BLaER1 (cell line): ENCODE data around the gene RGS3.

Experiments
- H3K27ac ChIP-seq: shearing (Covaris generic); formaldehyde crosslinking; 2 replicates; pipeline ENCODE4 v1.8.1; 2022
- H3K27me3 ChIP-seq: shearing (Covaris generic); formaldehyde crosslinking; 2 replicates; pipeline ENCODE4 v1.8.1; 2022
- H3K36me3 ChIP-seq: shearing (Covaris generic); formaldehyde crosslinking; 2 replicates; pipeline ENCODE4 v1.8.1; 2022
- H3K4me1 ChIP-seq: shearing (Covaris generic); formaldehyde crosslinking; 2 replicates; pipeline ENCODE4 v1.8.1; 2022
- H3K4me2 ChIP-seq: shearing (Covaris generic); formaldehyde crosslinking; 2 replicates; pipeline ENCODE4 v1.8.1; 2022
- H3K4me3 ChIP-seq: shearing (Covaris generic); formaldehyde crosslinking; 2 replicates; pipeline ENCODE4 v1.8.1; 2022
- H3K9ac ChIP-seq: shearing (Covaris generic); formaldehyde crosslinking; 2 replicates; pipeline ENCODE4 v1.8.1; 2022
- H3K9me3 ChIP-seq: shearing (Covaris generic); formaldehyde crosslinking; 2 replicates; pipeline ENCODE4 v1.8.1; 2022
- H4K20me1 ChIP-seq: shearing (Covaris generic); formaldehyde crosslinking; 2 replicates; pipeline ENCODE4 v1.8.1; 2022
- Cebpa-rat ChIP-seq: shearing (Covaris generic); IDR thresholded peaks from 2 replicates; pipeline ENCODE4 v1.8.1; 2022

Gene RGS3

GRCh38 chr9:113499153-113499875 lies 35.8 kb downstream of the RGS3 start:
- TF ChIP-seq Cebpa-rat, result 0 out of 2 replicates have a peak, but pooled peaks have one; percentile 26
- no peaks in the 10 kb centered on the region for H3K27me3 ChIP-seq
- no peak overlapping the region for H3K9ac ChIP-seq
- no peak overlapping the region for H3K27ac ChIP-seq
- no peak overlapping the region for H3K4me2 ChIP-seq
- no peak overlapping the region for H3K4me3 ChIP-seq
- no peaks in the 10 kb centered on the region for H3K36me3 ChIP-seq
- H4K20me1 ChIP-seq, result no peaks in the 10 kb centered on the region
- no peaks in the 10 kb centered on the region for H3K9me3 ChIP-seq
- peaks cover 16% of the 10 kb centered on the region for H3K4me1 ChIP-seq

GRCh38 chr9:113499876-113500497 lies 36.5 kb downstream of the RGS3 start:
- no peaks in the 10 kb centered on the region for H3K36me3 ChIP-seq
- H3K9ac ChIP-seq, result no peak overlapping the region
- peaks cover 13% of the 10 kb centered on the region for H3K4me1 ChIP-seq
- H3K27me3 ChIP-seq, result no peaks in the 10 kb centered on the region
- no peak overlapping the region for H3K4me3 ChIP-seq
- no peak for TF ChIP-seq Cebpa-rat
- no peak overlapping the region for H3K27ac ChIP-seq
- H4K20me1 ChIP-seq, result no peaks in the 10 kb centered on the region
- H3K4me2 ChIP-seq, result no peak overlapping the region
- no peaks in the 10 kb centered on the region for H3K9me3 ChIP-seq

GRCh38 chr9:113501129-113501686 lies 37.7 kb downstream of the RGS3 start:
- no peak overlapping the region for H3K9ac ChIP-seq
- peaks cover 1% of the 10 kb centered on the region for H3K4me1 ChIP-seq
- H3K4me3 ChIP-seq, result no peak overlapping the region
- TF ChIP-seq Cebpa-rat, result no peak
- H3K4me2 ChIP-seq, result no peak overlapping the region
- no peak overlapping the region for H3K27ac ChIP-seq
- H4K20me1 ChIP-seq, result no peaks in the 10 kb centered on the region
- H3K9me3 ChIP-seq, result no peaks in the 10 kb centered on the region
- no peaks in the 10 kb centered on the region for H3K36me3 ChIP-seq
- H3K27me3 ChIP-seq, result no peaks in the 10 kb centered on the region

GRCh38 chr9:113501852-113502251 lies 38.3 kb downstream of the RGS3 start:
- Histone ChIP-seq H3K4me1 (no peaks in the 10 kb centered on the region), H3K9ac (no peak overlapping the region), H3K27me3 (no peaks in the 10 kb centered on the region), H3K4me3 (no peak overlapping the region), H3K4me2 (no peak overlapping the region), H3K36me3 (no peaks in the 10 kb centered on the region), H3K9me3 (no peaks in the 10 kb centered on the region), H4K20me1 (no peaks in the 10 kb centered on the region), H3K27ac (no peak overlapping the region)
- no peak for TF ChIP-seq Cebpa-rat

GRCh38 chr9:113502427-113503034 lies 39.0 kb downstream of the RGS3 start:
- H3K4me2 ChIP-seq, result no peak overlapping the region
- TF ChIP-seq Cebpa-rat, result no peak
- H3K27me3 ChIP-seq, result no peaks in the 10 kb centered on the region
- no peak overlapping the region for H3K9ac ChIP-seq
- H3K9me3 ChIP-seq, result no peaks in the 10 kb centered on the region
- no peaks in the 10 kb centered on the region for H3K4me1 ChIP-seq
- H4K20me1 ChIP-seq, result no peaks in the 10 kb centered on the region
- H3K36me3 ChIP-seq, result no peaks in the 10 kb centered on the region
- H3K4me3 ChIP-seq, result no peak overlapping the region
- H3K27ac ChIP-seq, result no peak overlapping the region

- no peaks in the 10 kb centered on the region for H4K20me1 ChIP-seq
- no peaks in the 10 kb centered on the region for H3K27me3 ChIP-seq
- no peaks in the 10 kb centered on the region for H3K36me3 ChIP-seq
- H3K9ac ChIP-seq, result no peak overlapping the region
- H3K27ac ChIP-seq, result no peak overlapping the region
- H3K4me1 ChIP-seq, result peaks cover 4% of the 10 kb centered on the region; the same call in 1 of the 2 replicates
- no peak for TF ChIP-seq Cebpa-rat
- H3K4me3 ChIP-seq, result no peak overlapping the region
- no peak overlapping the region for H3K4me2 ChIP-seq
- no peaks in the 10 kb centered on the region for H3K9me3 ChIP-seq
Observed at GRCh38 chr9:113503131-113503541, 39.6 kb downstream of the RGS3 start.

- TF ChIP-seq Cebpa-rat, result no peak
- Histone ChIP-seq H3K9ac (no peak overlapping the region), H3K4me3 (no peak overlapping the region), H3K9me3 (no peaks in the 10 kb centered on the region), H4K20me1 (no peaks in the 10 kb centered on the region), H3K36me3 (no peaks in the 10 kb centered on the region), H3K27me3 (no peaks in the 10 kb centered on the region), H3K27ac (no peak overlapping the region), H3K4me1 (peaks cover 9% of the 10 kb centered on the region; the same call in 1 of the 2 replicates), H3K4me2 (no peak overlapping the region)
Observed at GRCh38 chr9:113503613-113504211, 40.2 kb downstream of the RGS3 start.

GRCh38 chr9:113504725-113505590 lies 41.4 kb downstream of the RGS3 start:
- no peaks in the 10 kb centered on the region for H3K9me3 ChIP-seq
- H3K4me2 ChIP-seq, result no peak overlapping the region
- H3K36me3 ChIP-seq, result no peaks in the 10 kb centered on the region
- H3K4me3 ChIP-seq, result no peak overlapping the region
- H4K20me1 ChIP-seq, result no peaks in the 10 kb centered on the region
- H3K27ac ChIP-seq, result no peak overlapping the region
- peaks cover 9% of the 10 kb centered on the region; the same call in 1 of the 2 replicates for H3K4me1 ChIP-seq
- TF ChIP-seq Cebpa-rat, result no peak
- no peak overlapping the region for H3K9ac ChIP-seq
- H3K27me3 ChIP-seq, result no peaks in the 10 kb centered on the region

- Histone ChIP-seq H3K27ac (no peak overlapping the region), H3K4me3 (no peak overlapping the region)
Observed at GRCh38 chr9:113506090-113506589, 42.6 kb downstream of the RGS3 start.

More at GRCh38 chr9:113506090-113506589, 42.6 kb downstream of the RGS3 start:
- Histone ChIP-seq H4K20me1 (no peaks in the 10 kb centered on the region), H3K4me1 (peaks cover 12% of the 10 kb centered on the region; the same call in 1 of the 2 replicates), H3K9ac (0 out of 2 replicates have a peak overlapping the region, but pooled peaks have one; percentile 12), H3K4me2 (no peak overlapping the region), H3K27me3 (no peaks in the 10 kb centered on the region), H3K9me3 (no peaks in the 10 kb centered on the region), H3K36me3 (no peaks in the 10 kb centered on the region)
- no peak for TF ChIP-seq Cebpa-rat
